ENCODE measurements around the gene CMIP. TPM values are rescaled to one million over a fixed set of nuclear protein-coding genes. Genes with fewer than 3 reads are reported as not detected.

CMIP gene
- total and polyA plus RNA-seq, 10 of the 15 experiments (the other 5 are each of a cell fraction or from before 2014, with no cell fraction given): 1.2 to 43.2 (median 4.4) TPM

DNA sequence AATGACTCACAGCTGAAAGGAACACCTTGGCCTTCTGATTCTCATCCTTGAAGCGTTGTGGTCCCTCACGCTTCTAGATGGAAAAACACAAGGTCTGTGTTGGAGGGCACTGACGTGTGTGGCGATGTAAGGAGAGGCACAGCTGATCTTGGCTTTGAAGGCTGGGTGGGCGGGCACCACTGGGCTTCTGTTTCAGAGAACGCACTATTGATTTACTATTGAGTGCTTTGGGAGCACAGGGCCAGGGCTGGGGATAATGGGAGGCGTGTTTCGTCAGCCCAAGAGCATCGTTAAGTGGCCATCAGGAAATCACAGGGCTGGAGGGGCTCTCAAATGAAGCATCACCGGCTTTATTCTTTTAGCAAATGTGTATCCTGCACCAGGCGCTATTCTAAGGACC lies 70.7 kb downstream of the CMIP start:
- Histone ChIP-seq H3K9ac (ENCODE audit: control insufficient read depth, insufficient read depth, low read length) (no peak overlapping the region), H3K79me2 (ENCODE audit: control insufficient read depth, insufficient read depth, low read length) (peaks cover 17% of the 10 kb centered on the region), H3K36me3 (ENCODE audit: control insufficient read depth in 2 of 2, insufficient read depth in 2 of 2, low read length in 1 of 2) (peaks cover 4 to 5% of the 10 kb centered on the region in 2 experiments; a peak in 3 of 4 replicates), H3K4me1 (ENCODE audit: control insufficient read depth, insufficient read depth, low read length) (peaks cover 34% of the 10 kb centered on the region), H3K4me3 (no peak overlapping the region), H4K20me1 (ENCODE audit: control insufficient read depth, insufficient read depth) (no peaks in the 10 kb centered on the region; the same call in 1 of the 2 replicates), H3K9me3 (replicated peaks; ENCODE audit: control insufficient read depth, insufficient read depth, low read length) (no peaks in the 10 kb centered on the region; the same call in 1 of the 3 replicates), H3K27ac (ENCODE audit: control insufficient read depth, insufficient read depth) (no peak overlapping the region), H3K27me3 (replicated peaks in 1 of 2; ENCODE audit: control insufficient read depth in 2 of 2, insufficient read depth in 2 of 2, low read length in 1 of 2) (no peaks in the 10 kb centered on the region), H3K4me2 (ENCODE audit: control insufficient read depth, insufficient read depth) (no peak overlapping the region), H2AFZ (ENCODE audit: control insufficient read depth, low read depth, low read length) (no peak overlapping the region)
- DNase-seq (ENCODE audit: low read depth, low spot score) (no peak), ATAC-seq (no peak), FAIRE-seq (no peak)
- in situ Hi-C loops (cut with MboI) (no loop called here), intact Hi-C loops (cut with micrococcal nuclease; ENCODE audit: unreplicated experiment) (no loop called here)
- ChIA-PET SMC1A (ENCODE audit: uncharacterized antibody, unreplicated experiment) (interaction anchor here (0.6 to 1.0 kb wide), 2 partner anchors 33 kb away, joined by 3 read pairs; no protein-coding TSS in a partner anchor), RAD21 (ENCODE audit: unreplicated experiment) (interaction anchor here (1.3 kb wide), 1 partner anchor 111 kb away, joined by 3 read pairs; no protein-coding TSS in a partner anchor), CTCF (interaction anchor here (2.5 kb wide), 1 partner anchor 12 kb away, joined by 10 read pairs; no protein-coding TSS in a partner anchor), POLR2A (no interaction called here)
- 98% methylated on average over 11 of the region's 11 CpGs for WGBS (ENCODE audit: insufficient coverage, insufficient replicate concordance, low lambda C conversion rate, missing lambda C conversion rate)
- no TSS peak for BruUV-seq (replicated peaks)
- TF ChIP-seq, protein P1, sequence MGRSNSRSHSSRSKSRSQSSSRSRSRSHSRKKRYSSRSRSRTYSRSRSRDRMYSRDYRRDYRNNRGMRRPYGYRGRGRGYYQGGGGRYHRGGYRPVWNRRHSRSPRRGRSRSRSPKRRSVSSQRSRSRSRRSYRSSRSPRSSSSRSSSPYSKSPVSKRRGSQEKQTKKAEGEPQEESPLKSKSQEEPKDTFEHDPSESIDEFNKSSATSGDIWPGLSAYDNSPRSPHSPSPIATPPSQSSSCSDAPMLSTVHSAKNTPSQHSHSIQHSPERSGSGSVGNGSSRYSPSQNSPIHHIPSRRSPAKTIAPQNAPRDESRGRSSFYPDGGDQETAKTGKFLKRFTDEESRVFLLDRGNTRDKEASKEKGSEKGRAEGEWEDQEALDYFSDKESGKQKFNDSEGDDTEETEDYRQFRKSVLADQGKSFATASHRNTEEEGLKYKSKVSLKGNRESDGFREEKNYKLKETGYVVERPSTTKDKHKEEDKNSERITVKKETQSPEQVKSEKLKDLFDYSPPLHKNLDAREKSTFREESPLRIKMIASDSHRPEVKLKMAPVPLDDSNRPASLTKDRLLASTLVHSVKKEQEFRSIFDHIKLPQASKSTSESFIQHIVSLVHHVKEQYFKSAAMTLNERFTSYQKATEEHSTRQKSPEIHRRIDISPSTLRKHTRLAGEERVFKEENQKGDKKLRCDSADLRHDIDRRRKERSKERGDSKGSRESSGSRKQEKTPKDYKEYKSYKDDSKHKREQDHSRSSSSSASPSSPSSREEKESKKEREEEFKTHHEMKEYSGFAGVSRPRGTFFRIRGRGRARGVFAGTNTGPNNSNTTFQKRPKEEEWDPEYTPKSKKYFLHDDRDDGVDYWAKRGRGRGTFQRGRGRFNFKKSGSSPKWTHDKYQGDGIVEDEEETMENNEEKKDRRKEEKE (IDR thresholded peaks at IDR 0.05): no peak
- TF ChIP-seq, protein P2, sequence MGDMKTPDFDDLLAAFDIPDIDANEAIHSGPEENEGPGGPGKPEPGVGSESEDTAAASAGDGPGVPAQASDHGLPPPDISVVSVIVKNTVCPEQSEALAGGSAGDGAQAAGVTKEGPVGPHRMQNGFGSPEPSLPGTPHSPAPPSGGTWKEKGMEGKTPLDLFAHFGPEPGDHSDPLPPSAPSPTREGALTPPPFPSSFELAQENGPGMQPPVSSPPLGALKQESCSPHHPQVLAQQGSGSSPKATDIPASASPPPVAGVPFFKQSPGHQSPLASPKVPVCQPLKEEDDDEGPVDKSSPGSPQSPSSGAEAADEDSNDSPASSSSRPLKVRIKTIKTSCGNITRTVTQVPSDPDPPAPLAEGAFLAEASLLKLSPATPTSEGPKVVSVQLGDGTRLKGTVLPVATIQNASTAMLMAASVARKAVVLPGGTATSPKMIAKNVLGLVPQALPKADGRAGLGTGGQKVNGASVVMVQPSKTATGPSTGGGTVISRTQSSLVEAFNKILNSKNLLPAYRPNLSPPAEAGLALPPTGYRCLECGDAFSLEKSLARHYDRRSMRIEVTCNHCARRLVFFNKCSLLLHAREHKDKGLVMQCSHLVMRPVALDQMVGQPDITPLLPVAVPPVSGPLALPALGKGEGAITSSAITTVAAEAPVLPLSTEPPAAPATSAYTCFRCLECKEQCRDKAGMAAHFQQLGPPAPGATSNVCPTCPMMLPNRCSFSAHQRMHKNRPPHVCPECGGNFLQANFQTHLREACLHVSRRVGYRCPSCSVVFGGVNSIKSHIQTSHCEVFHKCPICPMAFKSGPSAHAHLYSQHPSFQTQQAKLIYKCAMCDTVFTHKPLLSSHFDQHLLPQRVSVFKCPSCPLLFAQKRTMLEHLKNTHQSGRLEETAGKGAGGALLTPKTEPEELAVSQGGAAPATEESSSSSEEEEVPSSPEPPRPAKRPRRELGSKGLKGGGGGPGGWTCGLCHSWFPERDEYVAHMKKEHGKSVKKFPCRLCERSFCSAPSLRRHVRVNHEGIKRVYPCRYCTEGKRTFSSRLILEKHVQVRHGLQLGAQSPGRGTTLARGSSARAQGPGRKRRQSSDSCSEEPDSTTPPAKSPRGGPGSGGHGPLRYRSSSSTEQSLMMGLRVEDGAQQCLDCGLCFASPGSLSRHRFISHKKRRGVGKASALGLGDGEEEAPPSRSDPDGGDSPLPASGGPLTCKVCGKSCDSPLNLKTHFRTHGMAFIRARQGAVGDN (IDR thresholded peaks at IDR 0.05): no peak
- TF ChIP-seq POLR2AphosphoS2 (IDR thresholded peaks at IDR 0.05; ENCODE audit: low read depth, low read length) (no peak), CREM (IDR thresholded peaks at IDR 0.05; ENCODE audit: low read depth) (no peak), NFIC (IDR thresholded peaks at IDR 0.05; ENCODE audit: low read depth, low read length) (no peak), ZNF217 (IDR thresholded peaks at IDR 0.05) (no peak), KDM1A (IDR thresholded peaks at IDR 0.05; ENCODE audit: borderline replicate concordance) (no peak), PML (IDR thresholded peaks at IDR 0.05; ENCODE audit: low read length) (no peak), LARP7 (IDR thresholded peaks at IDR 0.05) (no peak), CEBPB (IDR thresholded peaks at IDR 0.05; ENCODE audit: borderline replicate concordance in 1 of 2, low read depth in 2 of 2, low read length in 2 of 2) (no peak), ZNF207 (IDR thresholded peaks at IDR 0.05; ENCODE audit: borderline replicate concordance) (no peak)
- TF ChIP-seq, protein P3, sequence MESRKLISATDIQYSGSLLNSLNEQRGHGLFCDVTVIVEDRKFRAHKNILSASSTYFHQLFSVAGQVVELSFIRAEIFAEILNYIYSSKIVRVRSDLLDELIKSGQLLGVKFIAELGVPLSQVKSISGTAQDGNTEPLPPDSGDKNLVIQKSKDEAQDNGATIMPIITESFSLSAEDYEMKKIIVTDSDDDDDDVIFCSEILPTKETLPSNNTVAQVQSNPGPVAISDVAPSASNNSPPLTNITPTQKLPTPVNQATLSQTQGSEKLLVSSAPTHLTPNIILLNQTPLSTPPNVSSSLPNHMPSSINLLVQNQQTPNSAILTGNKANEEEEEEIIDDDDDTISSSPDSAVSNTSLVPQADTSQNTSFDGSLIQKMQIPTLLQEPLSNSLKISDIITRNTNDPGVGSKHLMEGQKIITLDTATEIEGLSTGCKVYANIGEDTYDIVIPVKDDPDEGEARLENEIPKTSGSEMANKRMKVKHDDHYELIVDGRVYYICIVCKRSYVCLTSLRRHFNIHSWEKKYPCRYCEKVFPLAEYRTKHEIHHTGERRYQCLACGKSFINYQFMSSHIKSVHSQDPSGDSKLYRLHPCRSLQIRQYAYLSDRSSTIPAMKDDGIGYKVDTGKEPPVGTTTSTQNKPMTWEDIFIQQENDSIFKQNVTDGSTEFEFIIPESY (IDR thresholded peaks at IDR 0.05): no peak
- TF ChIP-seq, protein P4, sequence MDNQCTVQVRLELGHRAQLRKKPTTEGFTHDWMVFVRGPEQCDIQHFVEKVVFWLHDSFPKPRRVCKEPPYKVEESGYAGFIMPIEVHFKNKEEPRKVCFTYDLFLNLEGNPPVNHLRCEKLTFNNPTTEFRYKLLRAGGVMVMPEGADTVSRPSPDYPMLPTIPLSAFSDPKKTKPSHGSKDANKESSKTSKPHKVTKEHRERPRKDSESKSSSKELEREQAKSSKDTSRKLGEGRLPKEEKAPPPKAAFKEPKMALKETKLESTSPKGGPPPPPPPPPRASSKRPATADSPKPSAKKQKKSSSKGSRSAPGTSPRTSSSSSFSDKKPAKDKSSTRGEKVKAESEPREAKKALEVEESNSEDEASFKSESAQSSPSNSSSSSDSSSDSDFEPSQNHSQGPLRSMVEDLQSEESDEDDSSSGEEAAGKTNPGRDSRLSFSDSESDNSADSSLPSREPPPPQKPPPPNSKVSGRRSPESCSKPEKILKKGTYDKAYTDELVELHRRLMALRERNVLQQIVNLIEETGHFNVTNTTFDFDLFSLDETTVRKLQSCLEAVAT (IDR thresholded peaks at IDR 0.05): no peak

Data from GM12878 (cell line).